Measurements from ENCODE around the gene CAPG.
"Not testable (repeated sequence)": the region's sequence is repeated elsewhere in the genome, so short reads cannot be mapped to it uniquely, and the experiment has no call there.

Gene CAPG

DNA sequence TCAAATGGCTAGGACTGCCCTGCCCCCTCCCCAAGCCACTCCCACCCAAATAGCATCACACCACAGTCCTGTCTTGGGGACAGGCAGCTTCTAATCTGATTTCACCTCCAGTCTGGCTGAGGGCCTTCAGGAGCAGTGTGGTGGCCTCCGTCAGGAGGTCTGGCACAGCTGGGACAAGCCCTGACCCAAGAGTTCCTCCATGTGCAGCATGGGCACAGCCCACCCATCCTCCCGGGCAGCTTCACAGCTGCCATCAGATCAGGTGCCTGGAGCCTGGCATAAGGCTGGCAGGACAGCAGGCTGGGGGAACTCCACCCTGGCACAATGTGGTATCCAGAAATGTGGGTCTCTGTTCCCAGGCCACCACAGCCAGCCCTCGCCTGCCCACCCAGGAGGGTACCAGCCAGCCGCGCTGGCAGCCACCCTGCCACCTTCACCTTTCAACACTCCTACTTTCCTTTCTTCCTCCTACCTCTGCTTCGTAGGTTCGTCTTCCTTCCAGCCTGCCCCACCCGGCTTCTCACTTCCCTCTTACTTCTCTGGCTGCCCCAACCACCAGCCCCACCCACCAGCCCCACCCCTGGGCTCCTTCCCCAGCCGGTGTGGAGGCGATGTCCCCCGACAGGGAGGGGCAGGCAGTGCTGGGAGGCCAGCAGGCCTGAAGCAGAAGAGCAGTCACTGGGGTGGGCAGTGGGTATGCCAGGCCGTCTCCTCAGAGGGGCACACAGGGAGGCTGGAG, at the start of gene CAPG:
Gene CAPG (minus strand): TSS at position 522 of the 739 bp plus-strand sequence. CDS start 8,221 bp downstream, outside the sequence.
- peak; percentile 70 for DNase-seq (ENCODE audit: low spot score)

DNA sequence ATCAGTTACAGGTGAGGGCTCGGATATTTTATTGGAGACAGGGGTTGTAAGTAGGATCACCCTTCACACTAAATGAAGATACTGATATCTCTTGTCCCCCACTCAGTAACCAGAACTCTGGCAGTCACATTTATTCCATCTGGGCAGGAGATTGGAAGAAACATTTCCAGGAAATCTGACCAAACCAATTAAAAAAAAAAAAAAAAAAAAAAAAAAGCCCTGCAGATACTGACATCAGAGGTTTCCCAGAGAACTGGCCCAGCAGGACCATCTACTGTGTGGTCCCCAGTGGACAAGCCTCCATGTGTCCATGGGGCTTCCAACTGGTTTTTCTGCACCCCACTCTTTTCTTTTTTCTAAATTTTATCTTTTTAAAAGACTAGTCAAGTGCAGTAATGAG, 49.6 kb upstream of the CAPG start:
- DNase-seq (ENCODE audit: low spot score) = no peak

DNA sequence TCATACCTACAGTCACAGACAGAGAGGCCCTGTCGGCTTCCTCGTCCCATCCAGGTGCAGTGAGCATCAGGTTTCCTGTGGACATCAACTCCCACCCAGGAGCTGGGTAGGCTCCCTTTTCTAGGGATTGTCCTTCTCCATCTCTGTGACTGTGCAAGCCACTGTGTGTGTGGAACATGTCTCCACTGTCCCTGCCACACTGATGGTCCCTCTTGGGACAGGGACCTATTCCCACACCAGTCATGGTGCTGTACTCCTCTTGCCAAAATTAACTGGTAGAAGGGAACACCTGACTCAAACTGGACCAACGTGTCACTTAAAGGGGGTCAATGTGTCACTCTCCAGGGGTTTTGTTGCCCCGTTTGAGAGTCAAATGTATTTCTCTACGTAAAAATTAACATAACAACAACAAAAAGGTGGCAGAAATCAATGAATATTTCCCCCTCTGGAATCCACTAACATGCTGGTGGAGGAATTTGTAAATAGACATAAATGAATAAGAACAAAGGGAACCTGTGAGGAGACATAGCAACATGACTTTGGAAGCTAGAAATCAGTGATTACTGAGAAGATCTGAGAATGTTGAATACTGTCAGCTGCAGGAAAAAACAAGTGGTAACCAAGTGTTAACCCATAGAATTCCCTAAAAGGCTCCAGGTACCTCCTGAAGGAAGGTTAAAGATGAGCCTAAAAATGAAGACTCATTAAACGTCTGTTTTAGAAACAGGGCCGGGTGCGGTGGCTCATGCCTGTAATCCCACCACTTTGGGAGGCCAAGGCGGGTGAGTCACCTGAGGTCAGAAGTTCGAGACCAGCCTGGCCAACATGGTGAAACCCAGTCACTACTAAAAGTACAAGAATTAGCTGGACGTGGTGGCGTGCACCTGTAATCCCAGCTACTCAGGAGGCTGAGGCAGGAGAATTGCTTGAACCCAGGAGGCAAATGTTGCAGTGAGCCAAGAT, 48.7 kb upstream of the CAPG start:
- no peak for DNase-seq (ENCODE audit: low spot score)

DNA sequence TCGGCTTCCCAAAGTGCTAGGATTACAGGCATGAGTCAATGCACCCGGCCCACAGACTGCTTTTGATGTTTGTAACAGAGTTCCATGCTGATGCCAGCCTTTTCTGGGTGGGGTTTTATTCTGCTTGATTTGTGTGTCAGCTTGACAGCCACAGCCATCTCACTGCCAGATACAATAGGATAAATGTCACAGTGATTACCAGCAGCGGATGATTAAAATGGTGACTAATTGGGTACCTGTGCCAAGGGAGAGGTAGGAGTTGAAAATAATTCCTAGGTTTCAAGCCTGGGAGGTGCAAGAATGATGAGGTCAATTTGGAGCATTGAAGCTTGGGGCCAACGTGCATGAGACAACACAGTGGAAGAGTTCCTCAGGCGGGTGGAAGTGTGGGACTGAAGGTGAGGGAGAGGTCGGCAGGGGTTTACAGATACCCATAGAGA, 47.7 kb upstream of the CAPG start:
- no peak for DNase-seq (ENCODE audit: low spot score)

DNA sequence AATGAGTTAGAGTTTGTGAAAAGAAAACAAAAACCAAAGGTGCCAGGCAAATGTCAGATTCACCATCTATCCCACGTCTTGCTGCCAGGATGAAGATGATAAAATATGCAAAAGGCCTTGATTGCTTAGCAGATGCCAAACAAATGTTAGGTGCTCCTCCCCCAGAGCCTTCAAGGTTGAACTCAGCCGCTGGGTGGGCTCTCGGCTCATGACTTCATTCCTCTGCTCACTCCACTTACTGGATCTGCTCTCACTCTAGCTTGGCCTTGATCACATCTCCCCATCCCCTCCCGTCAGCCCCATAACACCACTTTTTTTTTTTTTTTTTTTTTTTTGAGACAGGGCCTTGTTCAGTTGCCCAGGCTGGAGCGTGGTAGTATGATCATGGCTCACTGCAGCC, 46.9 kb upstream of the CAPG start:
- no peak for DNase-seq (ENCODE audit: low spot score)

- no peak for DNase-seq (ENCODE audit: low spot score)
Measured at GRCh38 chr2:85455552-85456090, 45.5 kb upstream of the CAPG start.

DNA sequence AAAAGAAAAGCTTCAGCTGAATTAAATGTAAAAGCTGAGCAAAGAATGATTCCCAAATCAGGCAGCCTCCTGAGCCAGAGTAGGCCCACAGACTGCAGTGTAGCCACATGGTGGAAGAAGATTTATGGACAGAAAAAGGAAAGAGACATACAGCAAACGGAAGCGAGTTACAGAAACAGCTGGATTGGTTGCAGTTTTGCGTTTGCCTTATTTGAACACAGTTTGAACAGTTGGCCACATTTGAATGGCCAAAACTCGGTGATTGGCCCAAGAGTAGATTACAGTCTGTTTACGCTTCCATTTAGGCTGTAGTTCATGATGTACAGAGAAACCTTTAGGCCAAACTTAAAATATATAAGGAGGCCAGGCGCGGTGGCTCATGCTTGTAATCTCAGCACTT, 43.4 kb upstream of the CAPG start:
- DNase-seq (ENCODE audit: low spot score) = no peak

DNA sequence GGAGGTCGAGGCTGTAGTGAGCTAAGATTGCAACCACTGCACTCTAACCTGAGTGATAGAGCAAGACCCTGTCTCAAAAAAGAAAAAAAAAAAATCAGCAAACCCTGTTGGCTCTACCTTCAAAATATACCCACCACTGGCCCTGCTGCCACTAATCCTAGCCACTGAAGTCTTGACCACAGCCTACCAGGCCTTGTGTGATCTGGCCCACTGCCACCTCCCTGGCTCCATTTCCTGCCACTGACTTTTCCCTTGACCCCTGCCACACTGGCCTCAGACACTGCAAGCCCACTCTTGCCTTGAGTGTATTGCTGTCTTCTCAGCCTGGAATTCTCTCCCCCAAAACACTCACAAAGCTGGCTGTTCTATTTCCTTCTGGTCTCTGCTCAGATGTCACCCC, 42.1 kb upstream of the CAPG start:
- DNase-seq (ENCODE audit: low spot score) = no peak

DNA sequence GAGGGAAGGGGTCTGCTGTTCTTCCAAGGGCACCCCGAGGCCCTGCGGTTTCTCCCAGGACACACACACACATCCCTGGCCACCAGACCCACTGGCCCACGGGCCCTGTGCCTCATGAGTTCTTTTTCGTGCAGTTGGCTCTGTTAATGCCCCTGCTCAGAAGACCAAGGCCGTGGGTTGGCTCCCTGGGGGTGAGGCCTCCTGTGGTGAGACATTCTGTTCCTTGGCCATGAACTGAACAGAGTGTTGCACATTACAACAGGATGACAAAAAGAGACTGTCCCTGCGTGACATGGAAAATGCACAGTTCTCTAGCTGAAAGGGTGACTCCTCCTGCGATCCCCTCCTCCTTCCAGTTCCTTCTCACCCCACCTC, 39.0 kb upstream of the CAPG start:
- DNase-seq (ENCODE audit: low spot score) = no peak

DNA sequence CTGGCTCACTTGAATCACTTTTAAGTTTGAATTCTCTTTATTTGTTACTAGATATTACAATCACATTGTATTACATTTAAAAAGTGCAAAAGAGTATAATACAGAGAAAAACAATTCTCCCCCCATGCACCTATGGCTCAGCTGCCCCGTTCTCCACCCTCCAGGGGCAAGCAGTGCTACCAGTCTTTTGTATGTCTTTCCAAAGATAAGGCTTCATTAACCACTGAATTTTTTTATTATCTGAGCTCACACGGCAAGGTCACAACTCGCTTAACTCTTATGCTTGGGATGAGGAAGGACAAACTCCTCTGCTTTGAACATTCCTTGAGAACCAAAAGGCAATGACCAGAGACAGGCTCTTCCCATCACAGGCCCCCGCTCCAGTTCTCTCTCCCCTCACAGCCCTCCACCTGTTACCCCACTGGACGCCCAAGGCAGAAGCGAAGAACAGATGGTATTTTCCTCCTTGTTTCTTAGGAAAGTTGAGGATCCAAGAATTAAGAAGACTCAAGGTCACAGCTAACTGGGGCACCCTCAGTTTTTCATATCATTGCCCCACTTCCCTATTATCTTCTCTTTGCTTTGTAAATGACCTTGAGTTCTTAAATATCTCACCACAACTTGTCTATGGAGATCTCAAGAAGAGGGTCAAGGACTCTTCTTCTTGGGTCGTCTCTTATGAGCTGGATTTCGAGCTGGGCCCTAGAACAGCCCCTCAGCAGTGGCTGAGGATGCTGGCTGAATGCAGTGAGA, 38.5 kb upstream of the CAPG start:
- DNase-seq (ENCODE audit: low spot score) = no peak

GRCh38 chr2:85447222-85447585, 37.0 kb upstream of the CAPG start:
- no peak for DNase-seq (ENCODE audit: low spot score)

- no peak for DNase-seq (ENCODE audit: low spot score)
Measured at GRCh38 chr2:85446296-85447221, 36.4 kb upstream of the CAPG start.

DNA sequence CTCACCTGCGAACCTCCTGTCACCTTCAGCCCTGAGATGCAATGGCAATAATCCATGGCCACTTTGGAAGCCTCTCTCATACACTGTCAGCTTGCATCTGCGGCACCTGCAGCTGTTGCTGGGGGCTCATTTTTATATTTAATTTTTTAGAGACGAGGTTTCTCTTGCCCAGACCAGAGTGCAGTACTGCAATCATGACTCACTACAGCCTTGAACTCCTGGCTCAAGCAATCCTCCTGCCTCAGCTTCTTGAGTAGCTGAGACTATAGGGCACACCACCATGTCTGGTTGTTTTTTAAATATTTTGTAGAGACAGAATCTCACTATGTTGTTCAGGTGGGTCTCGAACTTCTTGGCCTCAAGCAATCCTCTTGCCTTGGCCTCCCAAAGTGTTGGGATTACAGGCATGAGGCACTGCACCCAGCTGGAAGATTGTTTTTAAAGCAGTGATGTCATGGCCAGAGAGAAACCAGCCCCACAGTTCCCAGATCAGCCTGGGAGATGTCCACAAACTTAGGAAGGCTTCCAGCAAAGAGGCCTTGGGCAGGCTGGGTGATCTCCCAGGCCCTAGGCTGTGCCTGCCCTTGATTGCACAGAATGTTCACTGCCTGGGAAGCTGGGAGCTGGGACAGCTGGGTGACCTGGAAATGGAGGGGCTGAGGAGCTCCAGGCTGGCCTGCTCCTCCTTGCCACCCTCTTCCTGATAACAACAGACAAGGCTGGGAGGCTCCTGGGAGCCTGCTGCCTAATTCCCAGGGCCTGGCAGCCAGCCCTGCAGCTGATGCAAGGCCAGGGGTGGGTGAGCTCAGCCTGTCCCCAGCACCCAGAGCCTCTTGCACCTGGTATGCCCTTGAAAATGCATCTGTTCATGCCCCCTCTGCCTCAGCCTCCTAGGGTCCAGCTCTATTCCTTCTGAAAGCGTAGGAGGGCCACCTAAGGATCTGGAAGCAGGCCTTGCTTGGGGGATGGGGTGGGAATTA, 35.4 kb upstream of the CAPG start:
- no peak for DNase-seq (ENCODE audit: low spot score)

DNA sequence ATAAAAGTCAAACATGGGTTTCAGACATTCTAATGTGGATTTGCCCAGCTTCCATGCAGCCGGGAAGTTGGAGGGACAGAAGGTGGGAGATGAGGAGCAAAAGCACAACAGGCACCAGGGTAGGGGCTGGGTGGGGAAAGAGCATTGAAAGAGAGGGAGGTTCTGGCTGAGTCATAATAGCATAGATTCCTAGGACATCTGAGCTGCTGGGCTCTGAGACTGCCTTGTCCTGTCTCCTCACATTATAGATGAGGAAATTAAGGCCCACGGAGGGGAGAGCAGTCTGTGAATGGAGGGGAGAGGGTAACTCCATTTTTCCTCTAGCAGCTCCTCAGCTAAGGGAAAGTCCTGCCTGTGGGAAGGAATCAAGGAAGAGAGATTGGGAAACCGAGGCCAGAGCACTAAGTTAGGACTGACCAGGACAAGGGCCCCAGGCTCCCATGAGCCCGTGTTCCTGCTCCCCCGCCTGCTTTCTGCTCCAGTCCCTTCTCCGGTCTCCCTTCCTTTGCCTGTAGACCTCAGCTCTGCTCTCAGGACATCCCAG, 34.5 kb upstream of the CAPG start:
- no peak for DNase-seq (ENCODE audit: low spot score)

DNA sequence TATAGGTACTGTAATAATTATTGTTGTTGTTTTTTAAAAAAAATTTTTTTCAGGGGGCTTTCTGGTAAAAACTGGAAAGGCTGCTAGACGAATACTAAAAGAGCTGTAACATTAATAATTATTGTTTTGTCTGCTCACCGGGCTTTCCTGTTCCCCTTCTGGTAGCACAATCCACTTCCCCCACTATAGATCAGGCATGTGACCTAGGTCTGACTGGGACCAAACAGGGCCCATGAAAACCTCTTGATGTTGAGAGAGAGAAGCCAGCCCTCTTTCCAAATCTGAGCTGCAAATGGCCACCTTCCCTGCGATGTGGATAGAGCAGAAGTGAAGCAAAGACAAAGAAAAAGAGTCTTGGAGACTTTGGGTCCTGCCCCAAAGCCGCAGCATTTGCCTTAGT, 31.7 kb upstream of the CAPG start:
- no peak for DNase-seq (ENCODE audit: low spot score)

- DNase-seq (ENCODE audit: low spot score) = no peak
Measured at GRCh38 chr2:85440729-85441128, 30.6 kb upstream of the CAPG start.

GRCh38 chr2:85439986-85440385, 29.8 kb upstream of the CAPG start:
- DNase-seq (ENCODE audit: low spot score) = no peak

DNA sequence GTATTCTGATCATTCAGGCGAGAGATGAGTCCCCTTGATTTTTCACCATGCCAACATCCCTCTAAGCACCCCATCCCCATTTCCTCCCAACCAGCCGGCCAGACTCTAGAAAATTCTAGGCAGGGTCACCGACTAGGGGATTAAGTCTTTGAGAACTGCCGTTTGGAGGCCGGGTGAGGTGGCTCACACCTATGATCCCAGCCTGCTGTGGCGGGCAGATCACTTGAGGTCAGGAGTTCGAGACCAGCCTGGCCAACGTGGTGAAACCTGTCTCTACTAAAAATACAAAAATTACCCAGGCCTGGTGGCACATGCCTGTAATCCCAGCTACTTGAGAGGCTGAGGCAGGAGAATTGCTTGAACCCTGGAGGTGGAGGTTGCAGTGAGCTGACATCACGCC, 29.4 kb upstream of the CAPG start:
- DNase-seq (ENCODE audit: low spot score) = not testable (repeated sequence)

DNA sequence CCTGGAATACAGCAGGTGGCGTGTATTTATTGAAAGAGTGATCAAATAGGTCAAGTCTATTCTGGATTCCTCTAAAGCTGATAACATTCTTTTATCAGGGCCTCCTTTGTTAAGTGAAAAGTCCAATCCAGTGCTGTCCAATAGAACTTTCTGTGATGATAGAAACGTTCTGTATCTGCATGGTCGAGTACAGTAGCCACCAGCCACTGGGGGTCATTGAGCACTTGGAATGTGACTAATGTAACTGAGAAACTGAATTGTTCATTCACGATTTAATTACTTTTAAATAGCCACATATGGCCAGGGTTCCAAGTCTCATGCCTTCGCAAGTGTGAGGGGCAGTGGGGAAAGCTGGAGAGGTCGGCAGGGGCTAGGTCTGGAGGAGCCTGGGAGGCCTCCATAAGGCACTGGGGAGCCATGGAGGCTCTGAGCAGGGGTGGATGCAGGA, 28.9 kb upstream of the CAPG start:
- no peak for DNase-seq (ENCODE audit: low spot score)
